NCI-H146 treated with DMSO at 0.1 percent for 48 hours (cell line): ENCODE measurements around the gene MXD3.
"Not testable (repeated sequence)": the region's sequence is repeated elsewhere in the genome, so short reads cannot be mapped to it uniquely, and the experiment has no call there.

Experiments
- DNase-seq: peaks from one replicate; lab custom pipeline; 2025; ENCODE audit not compliant: unreplicated experiment; lab: John Stamatoyannopoulos, UW

Gene MXD3

GRCh38 chr5:177325868-177326381 is 14.2 kb upstream of the MXD3 start:
- DNase-seq = no peak

DNA sequence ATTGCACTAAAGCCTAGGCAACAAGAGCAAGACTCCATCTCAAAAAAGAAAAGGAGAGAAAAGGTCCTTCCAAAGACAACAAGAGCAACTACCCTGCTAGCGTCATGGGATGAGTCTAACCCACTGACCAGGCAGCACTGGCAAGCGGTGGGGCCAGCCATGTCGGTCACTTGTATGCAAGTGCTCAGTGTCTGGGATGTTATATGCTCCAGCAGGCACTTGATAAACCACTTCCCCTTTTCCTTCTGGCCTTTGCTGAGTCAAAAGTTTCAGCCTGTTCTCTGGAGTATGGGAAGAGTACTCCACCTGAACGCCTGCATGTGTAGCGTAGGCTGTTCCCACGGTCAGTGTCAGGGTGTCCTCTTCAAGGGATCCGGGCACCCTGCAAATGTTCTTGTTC is 9.2 kb upstream of the MXD3 start:
- no peak for DNase-seq

- DNase-seq = no peak
Observed at GRCh38 chr5:177319913-177320588, 8.4 kb upstream of the MXD3 start.

DNA sequence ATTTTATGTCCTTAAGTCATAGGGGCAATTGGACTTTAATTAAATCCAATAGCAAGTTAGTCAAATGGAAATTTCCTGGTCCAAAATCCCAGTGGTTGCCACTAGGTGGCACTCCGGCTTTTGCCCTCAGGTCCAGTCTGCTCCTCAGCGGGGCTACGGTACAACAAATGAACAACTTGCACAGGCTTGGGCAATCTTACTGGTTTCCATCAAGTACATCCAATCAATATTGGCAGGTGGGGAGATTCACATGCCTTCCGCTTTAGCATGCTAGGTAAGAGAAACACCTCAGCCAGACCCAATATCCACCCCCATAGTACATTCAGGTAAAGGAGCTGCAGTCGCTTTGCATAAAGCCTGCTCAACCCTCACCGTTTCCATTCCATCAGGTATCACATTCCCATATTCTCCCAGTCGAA is 6.3 kb upstream of the MXD3 start:
- peak; percentile 55 for DNase-seq

DNA sequence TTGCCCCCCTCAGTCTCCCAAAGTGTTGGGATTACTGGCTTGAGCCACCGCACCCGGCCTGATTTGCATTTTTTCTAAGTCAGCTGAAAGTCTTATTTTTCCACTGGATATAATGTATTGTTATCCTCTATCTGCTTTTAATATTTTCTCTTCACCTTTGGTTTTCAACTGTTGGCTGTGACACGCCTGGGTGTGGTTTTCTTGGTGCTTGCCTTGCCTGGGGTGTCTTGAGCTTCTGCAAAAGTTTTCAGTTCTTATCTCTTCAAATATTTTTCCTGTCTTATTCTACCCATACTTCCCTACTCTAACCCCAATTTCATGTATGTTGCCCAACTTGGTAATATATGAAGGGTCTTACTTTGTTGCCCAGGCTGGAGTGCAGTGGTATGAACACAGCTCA is 4.3 kb upstream of the MXD3 start:
- no peak for DNase-seq

DNA sequence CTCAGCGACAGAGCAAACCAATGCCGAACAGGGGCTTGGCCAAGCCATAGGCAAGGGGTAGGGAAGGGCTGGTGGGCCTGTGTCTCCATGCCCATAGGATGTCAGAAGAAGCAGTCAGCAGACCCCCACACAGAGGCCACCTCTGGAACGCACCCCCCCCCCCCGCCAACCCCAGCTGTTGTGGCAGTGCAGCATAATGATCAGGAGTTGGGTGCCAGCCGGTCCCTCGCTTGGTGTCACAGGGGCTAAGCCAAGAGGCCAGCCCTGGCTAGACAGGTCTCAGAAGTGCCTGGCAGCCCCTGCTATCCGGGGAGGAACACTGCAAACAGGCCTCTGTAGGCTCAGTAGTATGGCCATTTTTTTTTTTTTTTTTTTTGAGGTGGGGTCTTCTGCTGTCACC is 3.7 kb upstream of the MXD3 start:
- DNase-seq = no peak

- no peak for DNase-seq
Observed at GRCh38 chr5:177314376-177315342, 3.0 kb upstream of the MXD3 start.

DNA sequence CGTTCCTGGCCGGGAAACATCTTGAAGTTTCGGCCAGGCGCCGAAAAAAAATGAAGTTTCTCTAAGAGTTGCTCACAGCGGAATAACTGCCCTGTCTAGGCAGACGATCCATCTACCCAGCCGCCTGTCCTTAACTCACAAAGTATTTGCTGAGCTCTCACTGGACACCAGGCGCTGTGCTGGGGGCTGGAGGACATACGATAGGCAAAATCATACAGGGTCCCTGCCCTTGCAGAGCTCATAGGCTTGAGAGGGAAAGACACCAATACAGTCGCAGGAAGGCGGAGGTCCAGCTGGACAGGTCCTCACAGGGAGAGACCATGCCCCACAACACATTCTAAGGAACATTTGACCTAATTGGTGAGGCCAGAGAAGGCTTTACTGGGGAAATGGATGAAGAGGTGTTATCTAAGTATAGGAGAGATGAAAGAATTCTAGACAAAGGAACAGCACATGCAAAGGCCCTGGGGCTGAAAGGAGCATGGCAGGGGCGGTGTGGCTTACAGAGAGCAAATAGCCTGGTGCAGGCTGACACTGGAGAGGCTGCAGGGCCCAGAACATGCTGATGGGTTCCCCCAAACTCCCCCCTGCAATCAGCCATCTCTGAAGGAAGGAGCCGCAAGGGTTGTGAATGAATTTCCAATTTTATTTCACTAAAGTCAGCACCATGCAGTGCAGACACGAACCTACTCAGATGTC is 2.0 kb upstream of the MXD3 start:
- DNase-seq = no peak

DNA sequence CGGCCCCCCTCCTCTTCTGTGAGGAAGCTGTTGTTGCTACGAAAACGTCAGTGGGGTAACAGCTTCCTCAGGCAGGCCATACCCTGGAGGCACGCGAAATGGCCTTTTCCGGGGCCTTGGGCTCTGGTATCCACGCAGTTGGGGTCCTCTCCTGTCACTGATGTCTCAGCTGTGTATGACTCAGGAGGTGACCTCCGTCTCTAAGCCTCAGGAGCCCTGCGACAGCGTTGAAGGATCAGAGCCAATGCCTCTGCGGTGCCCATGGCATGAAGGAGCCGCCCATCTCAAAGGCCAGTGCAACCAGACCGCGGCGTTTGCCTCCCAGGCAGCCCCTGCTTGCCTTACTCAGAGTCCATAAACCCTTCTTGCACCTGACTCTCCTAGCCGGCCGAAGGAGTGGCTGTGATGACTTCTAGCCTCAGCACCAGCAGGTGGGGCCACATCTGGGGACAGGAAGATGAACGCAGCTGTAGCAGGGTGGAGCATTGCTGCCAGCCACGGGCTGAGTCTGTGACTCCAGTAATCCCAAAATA is 1.0 kb upstream of the MXD3 start:
- DNase-seq = no peak

DNA sequence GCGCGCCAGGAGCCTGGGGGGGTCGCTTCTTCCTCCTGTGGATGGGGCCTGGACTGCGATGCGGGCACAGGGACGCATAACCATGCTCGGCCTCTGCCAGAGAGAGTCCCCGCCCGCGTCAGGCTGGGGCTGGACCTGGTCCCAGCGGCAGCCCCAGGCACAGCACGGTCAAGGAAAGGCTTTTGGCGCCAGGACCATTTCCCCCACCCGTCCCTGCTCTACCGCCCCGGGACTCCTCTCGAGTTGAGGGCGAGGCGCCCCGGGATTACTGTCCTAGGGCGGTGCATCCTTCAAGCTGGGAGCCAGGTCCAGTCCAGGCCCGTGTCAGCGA is 341 bp downstream of the MXD3 start:
- no peak for DNase-seq

GRCh38 chr5:177310757-177311391 is 824 bp downstream of the MXD3 start:
- DNase-seq = peak; percentile 10

GRCh38 chr5:177310332-177310731 is 1.4 kb downstream of the MXD3 start:
- DNase-seq = no peak

GRCh38 chr5:177309351-177310191 is 2.1 kb downstream of the MXD3 start:
- DNase-seq = peak; percentile 21

DNA sequence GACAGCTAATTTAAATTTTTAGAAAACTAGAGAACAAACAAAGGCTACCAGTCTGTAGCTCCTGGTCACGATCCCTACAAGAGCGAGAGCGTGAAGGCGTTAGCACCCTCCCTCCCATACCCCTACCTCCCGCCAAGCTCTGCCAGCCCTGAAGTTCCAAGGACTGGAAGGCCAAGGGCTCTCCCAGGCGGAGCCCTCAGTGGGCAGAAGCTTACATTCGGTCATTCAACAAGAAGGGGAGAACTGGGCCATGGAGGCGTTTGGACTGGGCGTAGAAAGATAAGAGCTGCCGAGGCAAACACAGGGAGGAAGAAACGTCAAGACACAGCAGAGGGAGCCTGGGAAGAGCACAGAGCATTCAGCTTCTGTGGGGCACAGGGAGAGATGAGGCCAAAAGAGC is 3.0 kb downstream of the MXD3 start:
- no peak for DNase-seq

DNA sequence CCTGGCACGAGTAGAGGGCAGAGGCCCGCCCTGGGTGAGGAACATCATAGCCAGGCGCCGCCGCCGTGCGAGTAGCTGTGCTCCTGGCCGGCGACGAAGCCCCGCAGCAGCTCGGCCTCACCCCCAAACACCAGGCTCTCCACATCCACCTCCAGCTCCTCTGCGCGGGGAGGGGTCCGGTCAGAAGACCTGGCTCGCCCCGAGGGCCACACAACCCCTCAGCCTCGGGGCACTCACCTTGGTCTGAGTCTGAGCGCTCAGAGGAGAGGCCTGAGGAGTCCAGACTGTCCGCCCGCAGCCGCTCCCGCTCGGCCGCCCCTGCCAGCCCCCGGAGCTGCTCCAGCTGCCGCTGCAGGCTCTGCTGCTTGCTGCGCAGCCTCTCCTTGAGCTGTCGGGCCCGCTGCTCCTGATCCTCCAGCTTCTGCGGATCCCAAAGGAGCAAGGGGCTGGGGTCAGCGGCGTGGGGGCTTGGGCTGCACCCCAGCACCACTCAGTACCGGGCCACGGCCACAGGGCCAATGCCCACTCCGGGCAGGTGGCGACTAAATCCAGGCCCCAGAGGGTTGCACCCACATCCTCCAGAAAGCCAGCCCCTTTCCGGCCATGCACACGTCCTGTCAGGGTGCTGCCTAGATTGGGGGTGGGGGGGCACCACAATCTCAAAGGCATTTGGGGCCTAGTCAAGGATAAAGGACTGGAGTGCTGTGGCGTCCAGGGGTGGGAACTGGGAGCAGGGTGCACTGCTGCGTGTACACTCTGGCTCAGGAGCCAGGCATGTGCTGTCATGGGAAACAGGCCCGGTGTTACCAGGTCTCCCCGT is 3.9 kb downstream of the MXD3 start:
- no peak for DNase-seq

- no peak for DNase-seq
Observed at GRCh38 chr5:177306674-177307543, 4.8 kb downstream of the MXD3 start.

DNA sequence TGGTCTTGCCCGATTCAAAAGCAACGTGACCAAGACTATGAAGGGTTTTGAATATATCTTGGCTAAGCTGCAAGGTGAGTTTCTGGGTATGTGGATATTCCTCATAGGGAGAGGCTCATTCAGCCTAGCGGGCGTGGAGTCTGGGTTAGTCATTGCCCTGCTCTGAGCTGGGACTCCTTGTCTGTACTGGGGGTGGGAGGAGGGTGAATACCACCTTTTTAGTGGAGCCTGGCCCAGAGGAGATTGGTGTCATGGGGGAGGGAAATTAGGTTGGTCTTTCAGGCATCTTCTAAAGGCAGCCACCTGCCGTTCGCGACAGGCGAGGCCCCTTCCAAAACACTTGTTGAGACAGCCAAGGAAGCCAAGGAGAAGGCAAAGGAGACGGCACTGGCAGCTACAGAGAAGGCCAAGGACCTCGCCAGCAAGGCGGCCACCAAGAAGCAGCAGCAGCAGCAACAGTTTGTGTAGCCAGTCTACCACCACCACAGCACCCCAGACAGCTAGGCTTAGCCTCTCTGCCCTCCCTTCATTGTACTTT is 5.5 kb downstream of the MXD3 start:
- DNase-seq = not testable (repeated sequence)
